H1 (cell line): ENCODE measurements around the gene A2ML1. TPM values are rescaled to one million over a fixed set of nuclear protein-coding genes. Genes with fewer than 3 reads are reported as not detected.

ENCODE experiments used
- ASH2L ChIP-seq: fragments of 200-600, 300-600 bp; sonication (generic); IDR thresholded peaks from one replicate; pipeline ENCODE4 v1.7.1; 2017; ENCODE audit warnings: low read length
- EP300 ChIP-seq, 2 experiments: IDR thresholded peaks; 1 replicate in 1 of 2; 2 replicates in 1 of 2; pipeline ENCODE4 v1.6.1; 2011 to 2012; ENCODE audit warnings: low read depth in 2 of 2, low read length in 2 of 2, mild to moderate bottlenecking in 2 of 2, borderline replicate concordance in 1 of 2, inconsistent platforms in 1 of 2, moderate library complexity in 1 of 2
- EZH2 ChIP-seq: fragments of 200-600 bp; sonication (generic); IDR thresholded peaks from 2 replicates; pipeline ENCODE4 v1.7.1; 2012; ENCODE audit warnings: low read depth, mild to moderate bottlenecking, moderate library complexity, low read length, inconsistent platforms; ENCODE audit not compliant: severe bottlenecking
- PHF8 ChIP-seq: fragments of 200-600 bp; sonication (generic); conservative IDR thresholded peaks from 2 replicates; pipeline ENCODE4 v1.7.1; 2012; ENCODE audit warnings: low read depth, mild to moderate bottlenecking, inconsistent platforms, low read length, moderate library complexity
- SAP30 ChIP-seq: fragments of 300-600 bp; sonication (generic); IDR thresholded peaks from 2 replicates; pipeline ENCODE4 v1.7.1; 2012; ENCODE audit warnings: low read length, moderate library complexity, mild to moderate bottlenecking, inconsistent platforms; ENCODE audit not compliant: insufficient read depth, insufficient replicate concordance
- polyA plus RNA-seq, 7 experiments: library from polyadenylated mRNA; depleted of rRNA in 3 of 7; stranded (reverse) in 5 of 7; unstranded in 2 of 7; fragments of >200 nt in 5 of 7; fragments of 200-250 nt in 2 of 7; gene quantifications; 1 replicate in 5 of 7; 2 replicates in 1 of 7; 4 replicates in 1 of 7; pipeline versions ENCODE4 v1.2.1 to v1.2.3, GENCODE V29; 2011 to 2013; ENCODE audit warnings: missing spikeins in 2 of 7, mixed read lengths in 2 of 7
- total RNA-seq: library from RNA; stranded (reverse); fragmentation: NEBNext Ultra II Directional; extraction: Animal tissue kit (Norgen Biotek cat#: 25700); gene quantifications from 2 replicates; pipeline ENCODE4 v1.2.1, GENCODE V29; 2021
- TF ChIP-seq, protein P1 (sequence below): IDR thresholded peaks from 2 replicates; pipeline ENCODE4 v1.6.1; 2011; ENCODE audit warnings: low read depth, mild to moderate bottlenecking, low read length; ENCODE audit not compliant: insufficient read depth
- TF ChIP-seq, protein P2 (sequence below): IDR thresholded peaks from 2 replicates; pipeline ENCODE4 v1.6.1; 2011; ENCODE audit warnings: low read length, improper control_type of control experiment

Gene A2ML1
- total and polyA plus RNA-seq, 2 of the 8 experiments (the other 6 are each of a cell fraction or from before 2014, with no cell fraction given), result 10.2 to 10.3 TPM

GRCh38 chr12:8813572-8814357, 8.7 kb upstream of the A2ML1 start (continued):
- TF ChIP-seq EP300 (IDR thresholded peaks at IDR 0.05; ENCODE audit: borderline replicate concordance in 1 of 2, low read depth in 2 of 2, low read length in 2 of 2) (no peak), EZH2 (no peak), PHF8 (no peak), ASH2L (no peak), SAP30 (no peak)
- TF ChIP-seq, protein P1, sequence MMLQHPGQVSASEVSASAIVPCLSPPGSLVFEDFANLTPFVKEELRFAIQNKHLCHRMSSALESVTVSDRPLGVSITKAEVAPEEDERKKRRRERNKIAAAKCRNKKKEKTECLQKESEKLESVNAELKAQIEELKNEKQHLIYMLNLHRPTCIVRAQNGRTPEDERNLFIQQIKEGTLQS, result no peak
- TF ChIP-seq, protein P2, sequence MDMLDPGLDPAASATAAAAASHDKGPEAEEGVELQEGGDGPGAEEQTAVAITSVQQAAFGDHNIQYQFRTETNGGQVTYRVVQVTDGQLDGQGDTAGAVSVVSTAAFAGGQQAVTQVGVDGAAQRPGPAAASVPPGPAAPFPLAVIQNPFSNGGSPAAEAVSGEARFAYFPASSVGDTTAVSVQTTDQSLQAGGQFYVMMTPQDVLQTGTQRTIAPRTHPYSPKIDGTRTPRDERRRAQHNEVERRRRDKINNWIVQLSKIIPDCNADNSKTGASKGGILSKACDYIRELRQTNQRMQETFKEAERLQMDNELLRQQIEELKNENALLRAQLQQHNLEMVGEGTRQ, result no peak
- TF ChIP-seq, all 59 proteins: peak for 0
